GM23338 (cell line): Measurements from ENCODE around the gene ASGR2. TPM values are rescaled to one million over a fixed set of nuclear protein-coding genes. Genes with fewer than 3 reads are reported as not detected.

Experiments used
- ATAC-seq: fragments of 200-7000 bp; cut with Tn5 transposase; 3 replicates; pipeline ENCODE4 v1.9.1; 2020
- DNase-seq: peaks from one replicate; pipeline ENCODE4 v3.0.0-alpha.2; 2015; ENCODE audit warnings: low spot score
- H2AFZ ChIP-seq: fragments of 200-600 bp; sonication (generic); 2 replicates; pipeline ENCODE4 v1.8.0; 2016; ENCODE audit warnings: antibody characterized with exemption, mild to moderate bottlenecking, moderate library complexity
- H3F3A ChIP-seq: fragments of 200-600 bp; sonication (generic); replicated peaks from 2 replicates; pipeline ENCODE4 v1.8.0; 2017; ENCODE audit warnings: antibody characterized with exemption, mixed run types, low read depth
- H3K27ac ChIP-seq: fragments of 200-600 bp; sonication (generic); 2 replicates; pipeline ENCODE4 v1.6.1; 2016; ENCODE audit warnings: low read depth
- H3K27me3 ChIP-seq: fragments of 200-600 bp; sonication (generic); 2 replicates; pipeline ENCODE4 v1.8.0; 2016; ENCODE audit warnings: mild to moderate bottlenecking, mixed run types, moderate library complexity; ENCODE audit not compliant: insufficient read depth
- H3K36me3 ChIP-seq: fragments of 200-600 bp; sonication (generic); 2 replicates; pipeline ENCODE4 v1.8.0; 2016; ENCODE audit warnings: mild to moderate bottlenecking; ENCODE audit not compliant: insufficient read depth
- H3K4me1 ChIP-seq: fragments of 200-600 bp; sonication (generic); 2 replicates; pipeline ENCODE4 v1.8.0; 2016; ENCODE audit warnings: mild to moderate bottlenecking, moderate library complexity; ENCODE audit not compliant: insufficient read depth
- H3K4me2 ChIP-seq: fragments of 200-600 bp; sonication (generic); 2 replicates; pipeline ENCODE4 v1.7.1; 2017; ENCODE audit warnings: mixed run types
- H3K4me3 ChIP-seq: fragments of 200-600 bp; sonication (generic); 2 replicates; pipeline ENCODE4 v1.6.1; 2016; ENCODE audit warnings: mixed run types
- H3K79me2 ChIP-seq: fragments of 200-600 bp; sonication (generic); replicated peaks from 2 replicates; pipeline ENCODE4 v1.8.0; 2017; ENCODE audit warnings: mild to moderate bottlenecking; ENCODE audit not compliant: insufficient read depth
- H3K9me2 ChIP-seq: fragments of 200-600 bp; sonication (generic); 2 replicates; pipeline ENCODE4 v1.8.0; 2017; ENCODE audit not compliant: insufficient read depth
- H4K20me1 ChIP-seq: fragments of 200-600 bp; sonication (generic); replicated peaks from 2 replicates; pipeline ENCODE4 v1.8.0; 2017; ENCODE audit warnings: mild to moderate bottlenecking; ENCODE audit not compliant: insufficient read depth
- H3K27ac Mint-ChIP-seq: 2 replicates; pipeline ENCODE4 v1.8.0; 2020; ENCODE audit warnings: inconsistent platforms, mild to moderate bottlenecking, moderate library complexity, mixed read lengths
- H3K27me3 Mint-ChIP-seq: 3 replicates; pipeline ENCODE4 v1.8.0; 2022; ENCODE audit warnings: low read depth, mild to moderate bottlenecking, moderate library complexity, mixed read lengths, inconsistent platforms; ENCODE audit not compliant: insufficient read depth, poor library complexity
- H3K36me3 Mint-ChIP-seq: 3 replicates; pipeline ENCODE4 v1.8.0; 2021; ENCODE audit warnings: low read depth, mild to moderate bottlenecking, inconsistent platforms, moderate library complexity, mixed read lengths
- H3K4me1 Mint-ChIP-seq: 3 replicates; pipeline ENCODE4 v1.8.0; 2020; ENCODE audit warnings: mild to moderate bottlenecking, inconsistent platforms, mixed read lengths
- H3K4me3 Mint-ChIP-seq: 3 replicates; pipeline ENCODE4 v1.8.0; 2021; ENCODE audit warnings: moderate library complexity, mild to moderate bottlenecking, inconsistent platforms, mixed read lengths
- H3K9me3 Mint-ChIP-seq: 3 replicates; pipeline ENCODE4 v1.8.0; 2020; ENCODE audit warnings: moderate library complexity, mild to moderate bottlenecking, inconsistent platforms, mixed read lengths
- CREB1 ChIP-seq: fragments of 250-450 bp; sonication (Bioruptor Pico); IDR thresholded peaks from 2 replicates; pipeline ENCODE4 v1.5.0; 2020; ENCODE audit warnings: low read depth, mild to moderate bottlenecking, moderate library complexity
- EZH2 ChIP-seq: fragments of 200-600 bp; sonication (generic); IDR thresholded peaks from one replicate; pipeline ENCODE4 v1.8.0; 2017; ENCODE audit warnings: antibody characterized with exemption, mild to moderate bottlenecking, low read depth; ENCODE audit not compliant: unreplicated experiment
- EZH2phosphoT487 ChIP-seq: fragments of 200-600 bp; sonication (generic); IDR thresholded peaks from one replicate; pipeline ENCODE4 v1.8.1; 2018; ENCODE audit warnings: antibody characterized with exemption; ENCODE audit not compliant: unreplicated experiment
- JUNB ChIP-seq: IDR thresholded peaks from one replicate; pipeline ENCODE4 v1.6.1; 2016; ENCODE audit warnings: antibody characterized with exemption; ENCODE audit not compliant: unreplicated experiment
- NANOG ChIP-seq: IDR thresholded peaks from 2 replicates; pipeline ENCODE4 v1.6.1; 2016; ENCODE audit warnings: antibody characterized with exemption, borderline replicate concordance
- POLR2AphosphoS5 ChIP-seq: IDR thresholded peaks from 2 replicates; pipeline ENCODE4 v1.6.1; 2016; ENCODE audit warnings: antibody characterized with exemption, low read depth
- STAT1 ChIP-seq: IDR thresholded peaks from one replicate; pipeline ENCODE4 v1.6.1; 2016; ENCODE audit warnings: antibody characterized with exemption; ENCODE audit not compliant: unreplicated experiment
- ZNF114 ChIP-seq: fragments of 250-450 bp; sonication (Bioruptor Pico); IDR thresholded peaks from 2 replicates; pipeline ENCODE4 v1.5.0; 2020; ENCODE audit warnings: mild to moderate bottlenecking, moderate library complexity
- ZNF331 ChIP-seq: fragments of 250-450 bp; sonication (Bioruptor Pico); IDR thresholded peaks from 2 replicates; pipeline ENCODE4 v1.5.0; 2020; ENCODE audit warnings: low read depth, mild to moderate bottlenecking, moderate library complexity
- polyA plus RNA-seq: library from polyadenylated mRNA; unstranded; fragments of >200 nt; fragmentation: Nextera tagmentation; extraction: Ambion mirVana; gene quantifications from 2 replicates; pipeline ENCODE4 v1.2.1, GENCODE V29; 2016
- total RNA-seq: library from RNA; depleted of rRNA; stranded (reverse); fragments of >200 nt; shearing (Covaris generic); gene quantifications from 2 replicates; pipeline ENCODE4 v1.2.3, GENCODE V29; 2014
- TF ChIP-seq, protein P1 (sequence below): IDR thresholded peaks from 2 replicates; pipeline ENCODE4 v1.6.1; 2016; ENCODE audit warnings: antibody characterized with exemption
- TF ChIP-seq, protein P2 (sequence below): fragments of 250-450 bp; sonication (Bioruptor Pico); IDR thresholded peaks from 2 replicates; pipeline ENCODE4 v1.5.0; 2020; ENCODE audit warnings: mild to moderate bottlenecking, moderate library complexity
- TF ChIP-seq, protein P3 (sequence below), 2 experiments: fragments of 200-600 bp in 1 of 2; sonication (generic) in 1 of 2; conservative IDR thresholded peaks; 2 replicates each; pipeline versions ENCODE4 v1.5.1 to v1.6.1; 2016 to 2017; ENCODE audit warnings: antibody characterized with exemption in 2 of 2, low read depth in 2 of 2, mild to moderate bottlenecking in 2 of 2, moderate library complexity in 1 of 2
- TF ChIP-seq, protein P4 (sequence below): IDR thresholded peaks from one replicate; pipeline ENCODE4 v1.6.1; 2018; ENCODE audit warnings: antibody characterized with exemption; ENCODE audit not compliant: unreplicated experiment

Gene ASGR2
- total and polyA plus RNA-seq, 2 experiments from 2014 or later, result 0.97 TPM; not detected in 1

DNA sequence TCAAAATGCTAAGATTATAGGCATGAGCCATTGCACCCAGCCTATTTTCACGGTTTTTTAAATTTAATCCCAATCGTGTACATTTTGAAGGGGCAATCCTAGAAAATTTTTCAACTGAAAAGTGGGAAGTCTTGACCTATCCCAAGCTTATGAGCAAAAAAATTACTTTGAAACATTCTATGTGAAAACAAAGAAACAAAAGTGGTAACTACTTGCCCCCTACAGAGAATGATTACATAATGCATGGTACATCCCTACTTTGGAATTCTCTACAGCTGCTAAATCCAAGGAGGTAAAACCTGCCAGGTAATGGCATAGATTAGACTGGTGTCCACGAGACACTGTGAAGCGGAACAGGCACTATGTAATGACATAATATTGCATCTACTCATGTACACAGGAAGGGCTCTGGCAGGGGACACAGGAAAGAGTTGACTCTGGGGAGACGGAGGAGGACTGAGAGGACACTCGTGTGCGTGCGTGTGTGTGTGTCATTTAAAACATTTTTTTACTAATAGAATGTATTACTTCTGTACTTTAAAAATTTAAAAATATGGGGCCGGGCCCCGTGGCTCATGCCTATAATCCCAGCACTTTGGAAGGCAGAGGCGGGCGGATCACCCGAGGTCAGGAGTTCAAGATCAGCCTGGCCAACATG, 15.7 kb downstream of the ASGR2 start:
- H3F3A ChIP-seq, result no peaks in the 10 kb centered on the region
- no peaks in the 10 kb centered on the region; the same call in 2 of the 3 replicates for H3K36me3 Mint-ChIP-seq
- H3K27ac Mint-ChIP-seq, result no peak overlapping the region
- DNase-seq (no peak), ATAC-seq (no peak)
- no peak overlapping the region for H3K4me3 Mint-ChIP-seq
- H2AFZ ChIP-seq, result no peak overlapping the region
- no peaks in the 10 kb centered on the region for H3K79me2 ChIP-seq
- no peak overlapping the region for H3K27ac ChIP-seq
- H4K20me1 ChIP-seq, result no peaks in the 10 kb centered on the region
- no peaks in the 10 kb centered on the region for H3K36me3 ChIP-seq
- no peak overlapping the region for H3K4me3 ChIP-seq
- no peak overlapping the region for H3K4me2 ChIP-seq
- peaks cover 12% of the 10 kb centered on the region for H3K27me3 Mint-ChIP-seq
- H3K9me2 ChIP-seq, result no peaks in the 10 kb centered on the region
- peaks cover 4% of the 10 kb centered on the region; the same call in 1 of the 2 replicates for H3K4me1 ChIP-seq
- H3K27me3 ChIP-seq, result peaks cover 44% of the 10 kb centered on the region
- H3K9me3 Mint-ChIP-seq, result no peaks in the 10 kb centered on the region
- peaks cover 8% of the 10 kb centered on the region for H3K4me1 Mint-ChIP-seq
- TF ChIP-seq, protein P1, sequence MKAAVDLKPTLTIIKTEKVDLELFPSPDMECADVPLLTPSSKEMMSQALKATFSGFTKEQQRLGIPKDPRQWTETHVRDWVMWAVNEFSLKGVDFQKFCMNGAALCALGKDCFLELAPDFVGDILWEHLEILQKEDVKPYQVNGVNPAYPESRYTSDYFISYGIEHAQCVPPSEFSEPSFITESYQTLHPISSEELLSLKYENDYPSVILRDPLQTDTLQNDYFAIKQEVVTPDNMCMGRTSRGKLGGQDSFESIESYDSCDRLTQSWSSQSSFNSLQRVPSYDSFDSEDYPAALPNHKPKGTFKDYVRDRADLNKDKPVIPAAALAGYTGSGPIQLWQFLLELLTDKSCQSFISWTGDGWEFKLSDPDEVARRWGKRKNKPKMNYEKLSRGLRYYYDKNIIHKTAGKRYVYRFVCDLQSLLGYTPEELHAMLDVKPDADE, result no peak
- TF ChIP-seq ZNF331 (no peak), JUNB (no peak), NANOG (no peak), CREB1 (CRISPR knock-in tag) (no peak), STAT1 (no peak), EZH2 (no peak), EZH2phosphoT487 (no peak), ZNF114 (CRISPR knock-in tag) (no peak), POLR2AphosphoS5 (no peak)
- TF ChIP-seq, protein P2, sequence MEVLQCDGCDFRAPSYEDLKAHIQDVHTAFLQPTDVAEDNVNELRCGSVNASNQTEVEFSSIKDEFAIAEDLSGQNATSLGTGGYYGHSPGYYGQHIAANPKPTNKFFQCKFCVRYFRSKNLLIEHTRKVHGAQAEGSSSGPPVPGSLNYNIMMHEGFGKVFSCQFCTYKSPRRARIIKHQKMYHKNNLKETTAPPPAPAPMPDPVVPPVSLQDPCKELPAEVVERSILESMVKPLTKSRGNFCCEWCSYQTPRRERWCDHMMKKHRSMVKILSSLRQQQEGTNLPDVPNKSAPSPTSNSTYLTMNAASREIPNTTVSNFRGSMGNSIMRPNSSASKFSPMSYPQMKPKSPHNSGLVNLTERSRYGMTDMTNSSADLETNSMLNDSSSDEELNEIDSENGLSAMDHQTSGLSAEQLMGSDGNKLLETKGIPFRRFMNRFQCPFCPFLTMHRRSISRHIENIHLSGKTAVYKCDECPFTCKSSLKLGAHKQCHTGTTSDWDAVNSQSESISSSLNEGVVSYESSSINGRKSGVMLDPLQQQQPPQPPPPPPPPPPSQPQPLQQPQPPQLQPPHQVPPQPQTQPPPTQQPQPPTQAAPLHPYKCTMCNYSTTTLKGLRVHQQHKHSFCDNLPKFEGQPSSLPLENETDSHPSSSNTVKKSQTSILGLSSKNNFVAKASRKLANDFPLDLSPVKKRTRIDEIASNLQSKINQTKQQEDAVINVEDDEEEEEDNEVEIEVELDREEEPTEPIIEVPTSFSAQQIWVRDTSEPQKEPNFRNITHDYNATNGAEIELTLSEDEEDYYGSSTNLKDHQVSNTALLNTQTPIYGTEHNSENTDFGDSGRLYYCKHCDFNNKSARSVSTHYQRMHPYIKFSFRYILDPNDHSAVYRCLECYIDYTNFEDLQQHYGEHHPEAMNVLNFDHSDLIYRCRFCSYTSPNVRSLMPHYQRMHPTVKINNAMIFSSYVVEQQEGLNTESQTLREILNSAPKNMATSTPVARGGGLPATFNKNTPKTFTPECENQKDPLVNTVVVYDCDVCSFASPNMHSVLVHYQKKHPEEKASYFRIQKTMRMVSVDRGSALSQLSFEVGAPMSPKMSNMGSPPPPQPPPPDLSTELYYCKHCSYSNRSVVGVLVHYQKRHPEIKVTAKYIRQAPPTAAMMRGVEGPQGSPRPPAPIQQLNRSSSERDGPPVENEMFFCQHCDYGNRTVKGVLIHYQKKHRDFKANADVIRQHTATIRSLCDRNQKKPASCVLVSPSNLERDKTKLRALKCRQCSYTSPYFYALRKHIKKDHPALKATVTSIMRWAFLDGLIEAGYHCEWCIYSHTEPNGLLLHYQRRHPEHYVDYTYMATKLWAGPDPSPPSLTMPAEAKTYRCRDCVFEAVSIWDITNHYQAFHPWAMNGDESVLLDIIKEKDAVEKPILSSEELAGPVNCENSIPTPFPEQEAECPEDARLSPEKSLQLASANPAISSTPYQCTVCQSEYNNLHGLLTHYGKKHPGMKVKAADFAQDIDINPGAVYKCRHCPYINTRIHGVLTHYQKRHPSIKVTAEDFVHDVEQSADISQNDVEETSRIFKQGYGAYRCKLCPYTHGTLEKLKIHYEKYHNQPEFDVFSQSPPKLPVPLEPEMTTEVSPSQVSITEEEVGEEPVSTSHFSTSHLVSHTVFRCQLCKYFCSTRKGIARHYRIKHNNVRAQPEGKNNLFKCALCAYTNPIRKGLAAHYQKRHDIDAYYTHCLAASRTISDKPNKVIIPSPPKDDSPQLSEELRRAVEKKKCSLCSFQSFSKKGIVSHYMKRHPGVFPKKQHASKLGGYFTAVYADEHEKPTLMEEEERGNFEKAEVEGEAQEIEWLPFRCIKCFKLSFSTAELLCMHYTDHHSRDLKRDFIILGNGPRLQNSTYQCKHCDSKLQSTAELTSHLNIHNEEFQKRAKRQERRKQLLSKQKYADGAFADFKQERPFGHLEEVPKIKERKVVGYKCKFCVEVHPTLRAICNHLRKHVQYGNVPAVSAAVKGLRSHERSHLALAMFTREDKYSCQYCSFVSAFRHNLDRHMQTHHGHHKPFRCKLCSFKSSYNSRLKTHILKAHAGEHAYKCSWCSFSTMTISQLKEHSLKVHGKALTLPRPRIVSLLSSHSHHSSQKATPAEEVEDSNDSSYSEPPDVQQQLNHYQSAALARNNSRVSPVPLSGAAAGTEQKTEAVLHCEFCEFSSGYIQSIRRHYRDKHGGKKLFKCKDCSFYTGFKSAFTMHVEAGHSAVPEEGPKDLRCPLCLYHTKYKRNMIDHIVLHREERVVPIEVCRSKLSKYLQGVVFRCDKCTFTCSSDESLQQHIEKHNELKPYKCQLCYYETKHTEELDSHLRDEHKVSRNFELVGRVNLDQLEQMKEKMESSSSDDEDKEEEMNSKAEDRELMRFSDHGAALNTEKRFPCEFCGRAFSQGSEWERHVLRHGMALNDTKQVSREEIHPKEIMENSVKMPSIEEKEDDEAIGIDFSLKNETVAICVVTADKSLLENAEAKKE (CRISPR knock-in tag), result no peak
- TF ChIP-seq, protein P3, sequence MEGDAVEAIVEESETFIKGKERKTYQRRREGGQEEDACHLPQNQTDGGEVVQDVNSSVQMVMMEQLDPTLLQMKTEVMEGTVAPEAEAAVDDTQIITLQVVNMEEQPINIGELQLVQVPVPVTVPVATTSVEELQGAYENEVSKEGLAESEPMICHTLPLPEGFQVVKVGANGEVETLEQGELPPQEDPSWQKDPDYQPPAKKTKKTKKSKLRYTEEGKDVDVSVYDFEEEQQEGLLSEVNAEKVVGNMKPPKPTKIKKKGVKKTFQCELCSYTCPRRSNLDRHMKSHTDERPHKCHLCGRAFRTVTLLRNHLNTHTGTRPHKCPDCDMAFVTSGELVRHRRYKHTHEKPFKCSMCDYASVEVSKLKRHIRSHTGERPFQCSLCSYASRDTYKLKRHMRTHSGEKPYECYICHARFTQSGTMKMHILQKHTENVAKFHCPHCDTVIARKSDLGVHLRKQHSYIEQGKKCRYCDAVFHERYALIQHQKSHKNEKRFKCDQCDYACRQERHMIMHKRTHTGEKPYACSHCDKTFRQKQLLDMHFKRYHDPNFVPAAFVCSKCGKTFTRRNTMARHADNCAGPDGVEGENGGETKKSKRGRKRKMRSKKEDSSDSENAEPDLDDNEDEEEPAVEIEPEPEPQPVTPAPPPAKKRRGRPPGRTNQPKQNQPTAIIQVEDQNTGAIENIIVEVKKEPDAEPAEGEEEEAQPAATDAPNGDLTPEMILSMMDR (conservative IDR thresholded peaks at IDR 0.05; ENCODE audit: low read depth in 2 of 2), result no peak
- TF ChIP-seq, protein P4, sequence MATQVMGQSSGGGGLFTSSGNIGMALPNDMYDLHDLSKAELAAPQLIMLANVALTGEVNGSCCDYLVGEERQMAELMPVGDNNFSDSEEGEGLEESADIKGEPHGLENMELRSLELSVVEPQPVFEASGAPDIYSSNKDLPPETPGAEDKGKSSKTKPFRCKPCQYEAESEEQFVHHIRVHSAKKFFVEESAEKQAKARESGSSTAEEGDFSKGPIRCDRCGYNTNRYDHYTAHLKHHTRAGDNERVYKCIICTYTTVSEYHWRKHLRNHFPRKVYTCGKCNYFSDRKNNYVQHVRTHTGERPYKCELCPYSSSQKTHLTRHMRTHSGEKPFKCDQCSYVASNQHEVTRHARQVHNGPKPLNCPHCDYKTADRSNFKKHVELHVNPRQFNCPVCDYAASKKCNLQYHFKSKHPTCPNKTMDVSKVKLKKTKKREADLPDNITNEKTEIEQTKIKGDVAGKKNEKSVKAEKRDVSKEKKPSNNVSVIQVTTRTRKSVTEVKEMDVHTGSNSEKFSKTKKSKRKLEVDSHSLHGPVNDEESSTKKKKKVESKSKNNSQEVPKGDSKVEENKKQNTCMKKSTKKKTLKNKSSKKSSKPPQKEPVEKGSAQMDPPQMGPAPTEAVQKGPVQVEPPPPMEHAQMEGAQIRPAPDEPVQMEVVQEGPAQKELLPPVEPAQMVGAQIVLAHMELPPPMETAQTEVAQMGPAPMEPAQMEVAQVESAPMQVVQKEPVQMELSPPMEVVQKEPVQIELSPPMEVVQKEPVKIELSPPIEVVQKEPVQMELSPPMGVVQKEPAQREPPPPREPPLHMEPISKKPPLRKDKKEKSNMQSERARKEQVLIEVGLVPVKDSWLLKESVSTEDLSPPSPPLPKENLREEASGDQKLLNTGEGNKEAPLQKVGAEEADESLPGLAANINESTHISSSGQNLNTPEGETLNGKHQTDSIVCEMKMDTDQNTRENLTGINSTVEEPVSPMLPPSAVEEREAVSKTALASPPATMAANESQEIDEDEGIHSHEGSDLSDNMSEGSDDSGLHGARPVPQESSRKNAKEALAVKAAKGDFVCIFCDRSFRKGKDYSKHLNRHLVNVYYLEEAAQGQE, result no peak
